ENCODE results near the gene DLG2.

GRCh38 chr11:83693306-83693992, 1933.7 kb downstream of the DLG2 start:
- TF ChIP-seq, protein P1, sequence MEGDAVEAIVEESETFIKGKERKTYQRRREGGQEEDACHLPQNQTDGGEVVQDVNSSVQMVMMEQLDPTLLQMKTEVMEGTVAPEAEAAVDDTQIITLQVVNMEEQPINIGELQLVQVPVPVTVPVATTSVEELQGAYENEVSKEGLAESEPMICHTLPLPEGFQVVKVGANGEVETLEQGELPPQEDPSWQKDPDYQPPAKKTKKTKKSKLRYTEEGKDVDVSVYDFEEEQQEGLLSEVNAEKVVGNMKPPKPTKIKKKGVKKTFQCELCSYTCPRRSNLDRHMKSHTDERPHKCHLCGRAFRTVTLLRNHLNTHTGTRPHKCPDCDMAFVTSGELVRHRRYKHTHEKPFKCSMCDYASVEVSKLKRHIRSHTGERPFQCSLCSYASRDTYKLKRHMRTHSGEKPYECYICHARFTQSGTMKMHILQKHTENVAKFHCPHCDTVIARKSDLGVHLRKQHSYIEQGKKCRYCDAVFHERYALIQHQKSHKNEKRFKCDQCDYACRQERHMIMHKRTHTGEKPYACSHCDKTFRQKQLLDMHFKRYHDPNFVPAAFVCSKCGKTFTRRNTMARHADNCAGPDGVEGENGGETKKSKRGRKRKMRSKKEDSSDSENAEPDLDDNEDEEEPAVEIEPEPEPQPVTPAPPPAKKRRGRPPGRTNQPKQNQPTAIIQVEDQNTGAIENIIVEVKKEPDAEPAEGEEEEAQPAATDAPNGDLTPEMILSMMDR (IDR thresholded peaks at IDR 0.05), result no peak
- TF ChIP-seq POLR2A (IDR thresholded peaks at IDR 0.05), result no peak

Data from ovary (tissue), 3 donors.